GM12878 (cell line): Measurements from ENCODE around the gene APBA1. TPM values are rescaled to one million over a fixed set of nuclear protein-coding genes. Genes with fewer than 3 reads are reported as not detected.

Experiments
- ASH2L ChIP-seq: fragments of 300-600, 200-600 bp; sonication (generic); IDR thresholded peaks from 2 replicates; pipeline ENCODE4 v1.6.1; 2017; ENCODE audit warnings: low read depth, mild to moderate bottlenecking, borderline replicate concordance
- BCL11A ChIP-seq: IDR thresholded peaks from 2 replicates; pipeline ENCODE4 v1.6.1; 2011; ENCODE audit warnings: low read depth, low read length
- EED ChIP-seq: sonication (generic); IDR thresholded peaks from 2 replicates; pipeline ENCODE4 v1.6.1; 2016; ENCODE audit warnings: antibody characterized with exemption, low read depth
- HDGF ChIP-seq: fragments of 450-650 bp; IDR thresholded peaks from 2 replicates; pipeline ENCODE4 v1.6.1; 2016; ENCODE audit warnings: antibody characterized with exemption
- JUNB ChIP-seq: IDR thresholded peaks from 2 replicates; pipeline ENCODE4 v1.6.1; 2016; ENCODE audit warnings: antibody characterized with exemption, mild to moderate bottlenecking
- KAT2A ChIP-seq: conservative IDR thresholded peaks from 2 replicates; pipeline ENCODE4 v1.6.1; 2011; ENCODE audit warnings: low read depth, low read length; ENCODE audit not compliant: control insufficient read depth
- POLR2AphosphoS2 ChIP-seq: IDR thresholded peaks from 2 replicates; pipeline ENCODE4 v1.6.1; 2011; ENCODE audit warnings: low read depth, mild to moderate bottlenecking, low read length, improper control_type of control experiment, moderate library complexity
- SIX5 ChIP-seq: IDR thresholded peaks from 2 replicates; pipeline ENCODE4 v1.6.1; 2011; ENCODE audit warnings: mild to moderate bottlenecking, low read depth, low read length, moderate library complexity; ENCODE audit not compliant: severe bottlenecking
- SUPT20H ChIP-seq: IDR thresholded peaks from 2 replicates; pipeline ENCODE4 v1.6.1; 2011; ENCODE audit warnings: low read depth, mild to moderate bottlenecking, low read length, moderate library complexity, borderline replicate concordance; ENCODE audit not compliant: control insufficient read depth
- TAF1 ChIP-seq: IDR thresholded peaks from 2 replicates; pipeline ENCODE4 v1.6.1; 2011; ENCODE audit warnings: mild to moderate bottlenecking, low read depth, low read length, borderline replicate concordance
- ZBTB4 ChIP-seq: fragments of 450-650 bp; formaldehyde crosslinking; IDR thresholded peaks from 2 replicates; pipeline ENCODE4 v1.4.0; 2022; ENCODE audit warnings: mild to moderate bottlenecking, moderate library complexity
- ZNF592 ChIP-seq: fragments of 450-650 bp; IDR thresholded peaks from 2 replicates; pipeline ENCODE4 v1.6.1; 2017; ENCODE audit warnings: mild to moderate bottlenecking, moderate library complexity
- polyA plus RNA-seq, 11 experiments: library from polyadenylated mRNA; depleted of rRNA in 4 of 11; unstranded in 6 of 11; stranded (reverse) in 5 of 11; fragments of >200 nt; fragmentation: Nextera tagmentation in 4 of 11; fragmentation: Illumina TruSeq in 1 of 11; extraction: Ambion mirVana in 4 of 11; extraction: Trizol in 1 of 11; gene quantifications; 1 replicate in 1 of 11; 2 replicates in 10 of 11; pipeline versions ENCODE4 v1.2.1 to v1.2.3, GENCODE V29; 2011 to 2016; ENCODE audit warnings: inconsistent platforms in 2 of 11, missing spikeins in 2 of 11, low read depth in 1 of 11
- total RNA-seq, 4 experiments: library from RNA; depleted of rRNA in 3 of 4; stranded (reverse); fragments of >200 nt in 3 of 4; fragmentation: Illumina TruSeq in 1 of 4; extraction: Trizol in 1 of 4; gene quantifications; 2 replicates each; pipeline versions ENCODE4 v1.2.1 to v1.2.3, GENCODE V29; 2013 to 2021
- TF ChIP-seq, protein P1 (sequence below): fragments of 150-350 bp; IDR thresholded peaks from 2 replicates; pipeline ENCODE4 v1.6.1; 2016; ENCODE audit warnings: low read depth, low read length
- TF ChIP-seq, protein P2 (sequence below): fragments of 450-650 bp; IDR thresholded peaks from 2 replicates; pipeline ENCODE4 v1.6.1; 2016; ENCODE audit warnings: mild to moderate bottlenecking, moderate library complexity, borderline replicate concordance

APBA1 gene
- total and polyA plus RNA-seq, 10 of the 15 experiments (the other 5 are each of a cell fraction or from before 2014, with no cell fraction given): 0.01 to 1.3 (median 0.05) TPM; not detected in 7

DNA sequence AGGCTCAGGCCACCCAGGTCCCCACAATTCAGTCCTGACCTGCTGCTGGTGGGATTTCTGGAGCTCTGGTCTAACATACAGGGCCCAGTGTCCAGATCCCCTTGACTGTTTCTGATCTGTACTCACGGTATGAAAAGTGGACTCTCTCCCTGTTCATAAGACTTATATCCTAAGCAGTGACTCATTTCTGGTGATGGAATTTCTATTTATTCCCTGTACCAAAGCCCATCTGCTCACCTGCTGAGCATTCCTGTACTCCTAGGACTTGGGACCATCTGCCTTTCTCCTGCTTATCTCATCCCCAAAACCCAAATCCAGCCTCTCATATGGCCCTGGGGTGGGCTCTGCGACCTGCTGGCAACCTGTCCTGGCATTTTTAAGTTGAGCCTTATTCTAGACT is 86.6 kb downstream of the APBA1 start (continued):
- TF ChIP-seq SUPT20H (no peak), ZBTB4 (CRISPR knock-in tag) (no peak), SIX5 (no peak), EED (no peak), ZNF592 (no peak), BCL11A (no peak), KAT2A (no peak), TAF1 (no peak), JUNB (no peak), HDGF (no peak), POLR2AphosphoS2 (no peak), ASH2L (no peak)
- TF ChIP-seq, protein P1, sequence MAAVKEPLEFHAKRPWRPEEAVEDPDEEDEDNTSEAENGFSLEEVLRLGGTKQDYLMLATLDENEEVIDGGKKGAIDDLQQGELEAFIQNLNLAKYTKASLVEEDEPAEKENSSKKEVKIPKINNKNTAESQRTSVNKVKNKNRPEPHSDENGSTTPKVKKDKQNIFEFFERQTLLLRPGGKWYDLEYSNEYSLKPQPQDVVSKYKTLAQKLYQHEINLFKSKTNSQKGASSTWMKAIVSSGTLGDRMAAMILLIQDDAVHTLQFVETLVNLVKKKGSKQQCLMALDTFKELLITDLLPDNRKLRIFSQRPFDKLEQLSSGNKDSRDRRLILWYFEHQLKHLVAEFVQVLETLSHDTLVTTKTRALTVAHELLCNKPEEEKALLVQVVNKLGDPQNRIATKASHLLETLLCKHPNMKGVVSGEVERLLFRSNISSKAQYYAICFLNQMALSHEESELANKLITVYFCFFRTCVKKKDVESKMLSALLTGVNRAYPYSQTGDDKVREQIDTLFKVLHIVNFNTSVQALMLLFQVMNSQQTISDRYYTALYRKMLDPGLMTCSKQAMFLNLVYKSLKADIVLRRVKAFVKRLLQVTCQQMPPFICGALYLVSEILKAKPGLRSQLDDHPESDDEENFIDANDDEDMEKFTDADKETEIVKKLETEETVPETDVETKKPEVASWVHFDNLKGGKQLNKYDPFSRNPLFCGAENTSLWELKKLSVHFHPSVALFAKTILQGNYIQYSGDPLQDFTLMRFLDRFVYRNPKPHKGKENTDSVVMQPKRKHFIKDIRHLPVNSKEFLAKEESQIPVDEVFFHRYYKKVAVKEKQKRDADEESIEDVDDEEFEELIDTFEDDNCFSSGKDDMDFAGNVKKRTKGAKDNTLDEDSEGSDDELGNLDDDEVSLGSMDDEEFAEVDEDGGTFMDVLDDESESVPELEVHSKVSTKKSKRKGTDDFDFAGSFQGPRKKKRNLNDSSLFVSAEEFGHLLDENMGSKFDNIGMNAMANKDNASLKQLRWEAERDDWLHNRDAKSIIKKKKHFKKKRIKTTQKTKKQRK: no peak
- TF ChIP-seq, protein P2, sequence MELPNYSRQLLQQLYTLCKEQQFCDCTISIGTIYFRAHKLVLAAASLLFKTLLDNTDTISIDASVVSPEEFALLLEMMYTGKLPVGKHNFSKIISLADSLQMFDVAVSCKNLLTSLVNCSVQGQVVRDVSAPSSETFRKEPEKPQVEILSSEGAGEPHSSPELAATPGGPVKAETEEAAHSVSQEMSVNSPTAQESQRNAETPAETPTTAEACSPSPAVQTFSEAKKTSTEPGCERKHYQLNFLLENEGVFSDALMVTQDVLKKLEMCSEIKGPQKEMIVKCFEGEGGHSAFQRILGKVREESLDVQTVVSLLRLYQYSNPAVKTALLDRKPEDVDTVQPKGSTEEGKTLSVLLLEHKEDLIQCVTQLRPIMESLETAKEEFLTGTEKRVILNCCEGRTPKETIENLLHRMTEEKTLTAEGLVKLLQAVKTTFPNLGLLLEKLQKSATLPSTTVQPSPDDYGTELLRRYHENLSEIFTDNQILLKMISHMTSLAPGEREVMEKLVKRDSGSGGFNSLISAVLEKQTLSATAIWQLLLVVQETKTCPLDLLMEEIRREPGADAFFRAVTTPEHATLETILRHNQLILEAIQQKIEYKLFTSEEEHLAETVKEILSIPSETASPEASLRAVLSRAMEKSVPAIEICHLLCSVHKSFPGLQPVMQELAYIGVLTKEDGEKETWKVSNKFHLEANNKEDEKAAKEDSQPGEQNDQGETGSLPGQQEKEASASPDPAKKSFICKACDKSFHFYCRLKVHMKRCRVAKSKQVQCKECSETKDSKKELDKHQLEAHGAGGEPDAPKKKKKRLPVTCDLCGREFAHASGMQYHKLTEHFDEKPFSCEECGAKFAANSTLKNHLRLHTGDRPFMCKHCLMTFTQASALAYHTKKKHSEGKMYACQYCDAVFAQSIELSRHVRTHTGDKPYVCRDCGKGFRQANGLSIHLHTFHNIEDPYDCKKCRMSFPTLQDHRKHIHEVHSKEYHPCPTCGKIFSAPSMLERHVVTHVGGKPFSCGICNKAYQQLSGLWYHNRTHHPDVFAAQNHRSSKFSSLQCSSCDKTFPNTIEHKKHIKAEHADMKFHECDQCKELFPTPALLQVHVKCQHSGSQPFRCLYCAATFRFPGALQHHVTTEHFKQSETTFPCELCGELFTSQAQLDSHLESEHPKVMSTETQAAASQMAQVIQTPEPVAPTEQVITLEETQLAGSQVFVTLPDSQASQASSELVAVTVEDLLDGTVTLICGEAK: no peak
